TTC549 (cell line): ENCODE results near the gene NDUFB10.

Experiments
- FAIRE-seq: peaks from 2 replicates; lab custom pipeline; 2012; peaks lifted over from hg19 to GRCh38; lab: Jason Lieb, UNC

NDUFB10 gene

DNA sequence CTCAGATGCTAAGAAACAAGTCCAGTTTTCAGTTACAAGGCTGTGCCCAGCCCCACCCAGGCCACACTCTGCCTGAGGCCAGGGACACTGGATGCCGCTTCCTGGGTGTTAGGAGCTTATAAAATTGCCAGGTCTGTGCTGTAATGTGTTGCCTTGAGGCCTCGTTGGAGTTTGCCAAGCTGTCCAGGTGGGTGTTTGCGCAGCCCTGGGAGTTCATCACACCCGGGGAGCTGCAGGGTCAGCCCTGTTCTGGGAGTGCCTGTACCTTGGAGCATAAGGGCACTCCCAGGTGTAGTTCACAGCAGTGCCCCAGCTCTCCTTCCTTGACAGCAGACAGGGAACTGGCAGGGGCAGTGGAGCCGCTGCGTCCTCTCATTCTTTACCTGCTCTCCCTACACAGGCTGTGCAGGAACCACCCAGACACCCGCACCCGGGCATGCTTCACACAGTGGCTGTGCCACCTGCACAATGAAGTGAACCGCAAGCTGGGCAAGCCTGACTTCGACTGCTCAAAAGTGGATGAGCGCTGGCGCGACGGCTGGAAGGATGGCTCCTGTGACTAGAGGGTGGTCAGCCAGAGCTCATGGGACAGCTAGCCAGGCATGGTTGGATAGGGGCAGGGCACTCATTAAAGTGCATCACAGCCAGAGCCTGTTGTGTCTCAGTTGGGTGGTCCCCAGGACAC is 26.3 kb downstream of the NDUFB10 start:
- no peak for FAIRE-seq

DNA sequence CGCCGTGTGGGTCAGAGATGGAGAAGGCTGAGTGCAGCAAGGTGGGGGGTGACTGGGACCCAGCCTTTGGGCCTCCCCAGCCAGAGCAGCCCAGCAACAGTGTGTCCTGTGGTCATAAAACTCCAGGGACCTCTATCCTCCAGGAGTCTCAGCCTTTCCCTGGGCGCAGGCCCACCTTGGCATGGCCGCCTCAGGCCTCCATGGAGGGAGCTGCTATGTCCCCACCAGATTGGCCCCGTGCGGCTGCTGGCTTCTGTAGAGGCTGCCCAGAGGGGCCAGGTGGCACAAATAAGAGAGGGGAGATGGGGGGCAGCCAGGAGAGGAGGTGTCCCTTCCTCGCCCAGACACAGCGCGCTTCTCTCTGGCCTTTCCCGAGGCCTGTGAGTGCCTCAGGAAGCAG is 27.9 kb downstream of the NDUFB10 start:
- no peak for FAIRE-seq

DNA sequence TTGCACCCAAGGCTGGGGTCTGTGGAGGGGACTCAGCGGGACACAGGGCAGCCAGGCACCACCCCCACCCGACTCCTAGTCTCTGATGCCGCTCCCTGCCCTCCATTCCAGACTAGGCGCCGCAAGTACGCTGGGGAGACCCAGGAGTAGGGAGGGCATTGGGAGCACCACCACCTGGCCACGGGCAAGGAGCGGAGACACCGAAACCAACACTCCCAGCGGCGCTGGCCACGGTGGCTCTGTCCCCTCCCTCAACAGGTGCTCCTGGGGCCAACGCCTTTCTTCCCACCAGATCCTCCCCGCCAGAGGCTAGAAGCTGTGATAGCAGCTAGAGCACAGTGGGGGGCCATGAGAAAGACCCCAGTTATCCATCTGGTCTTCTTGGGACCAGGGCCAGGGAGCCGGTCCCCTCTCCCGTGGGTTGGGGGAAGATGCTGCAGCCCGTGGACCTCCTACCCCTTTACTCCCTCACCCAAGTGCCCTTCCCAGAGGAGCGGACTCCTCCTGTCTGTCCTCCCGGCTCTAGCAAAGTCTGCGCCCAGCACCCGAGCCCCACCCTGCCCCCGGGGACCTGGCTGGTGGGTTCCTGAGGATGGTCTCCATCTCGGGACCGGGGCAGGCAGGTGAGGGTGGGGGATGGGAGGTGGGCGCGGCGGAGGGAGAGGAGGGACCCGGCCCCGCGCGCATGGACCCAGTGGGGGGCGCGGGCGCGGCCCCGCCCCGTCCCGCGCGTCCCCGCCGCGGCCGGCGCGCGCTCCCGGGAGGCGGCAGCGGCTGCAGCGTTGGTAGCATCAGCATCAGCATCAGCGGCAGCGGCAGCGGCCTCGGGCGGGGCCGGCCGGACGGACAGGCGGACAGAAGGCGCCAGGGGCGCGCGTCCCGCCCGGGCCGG is 30.1 kb downstream of the NDUFB10 start, which contains the start of gene SYNGR3:
Gene SYNGR3, plus strand, starts transcription at position 762 of the 892 bp plus-strand sequence. CDS start 133 bp downstream, outside the sequence.
- no peak for FAIRE-seq

DNA sequence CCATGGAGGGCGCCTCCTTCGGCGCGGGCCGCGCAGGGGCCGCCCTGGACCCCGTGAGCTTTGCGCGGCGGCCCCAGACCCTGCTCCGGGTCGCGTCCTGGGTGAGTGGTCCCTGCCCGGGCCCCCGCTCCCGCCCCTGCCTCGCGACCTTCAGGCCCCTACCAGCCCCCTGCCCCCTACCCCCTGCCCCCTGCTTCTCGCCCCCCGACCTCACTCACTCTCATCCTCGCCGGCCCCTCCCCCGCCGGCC is 30.7 kb downstream of the NDUFB10 start:
- no peak for FAIRE-seq

DNA sequence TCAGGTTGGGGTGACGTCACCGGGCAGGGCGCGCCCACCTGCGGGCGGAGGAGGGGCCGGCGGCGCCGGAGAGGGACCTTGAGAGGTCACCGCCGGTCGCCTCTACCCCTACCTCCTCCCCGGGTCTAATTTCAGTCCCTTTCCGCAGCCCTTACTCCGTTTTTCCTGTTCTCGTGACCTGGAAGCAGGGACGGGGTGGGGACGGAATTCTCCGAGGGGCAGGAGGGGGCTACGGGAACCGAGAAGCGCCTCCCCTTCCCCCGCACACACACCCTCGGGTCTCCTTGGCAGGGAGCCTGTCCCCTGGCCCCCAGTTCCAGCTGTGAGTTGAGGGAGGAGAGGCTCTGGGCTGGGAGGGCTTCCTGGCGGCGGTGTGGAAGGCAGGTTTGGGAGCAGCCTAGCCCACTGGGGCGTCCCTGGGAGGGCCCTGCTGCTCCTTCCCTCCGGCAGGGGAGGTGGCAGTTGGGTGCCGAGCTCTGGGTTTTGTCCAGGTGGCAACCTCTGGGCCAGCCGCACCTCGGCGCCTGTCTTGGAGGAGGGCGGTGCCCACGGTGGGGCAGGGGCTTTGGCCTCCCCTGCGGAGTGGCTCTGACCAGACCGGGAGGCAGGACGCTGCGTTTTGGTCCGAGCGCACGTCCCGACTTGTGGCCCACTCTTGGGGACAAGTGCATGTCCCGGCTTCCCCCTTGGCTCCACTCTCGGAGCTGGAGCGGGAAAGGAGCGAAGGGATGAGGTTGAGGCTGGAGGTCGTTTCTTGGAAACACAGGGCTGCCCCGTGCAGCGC is 31.2 kb downstream of the NDUFB10 start:
- no peak for FAIRE-seq

DNA sequence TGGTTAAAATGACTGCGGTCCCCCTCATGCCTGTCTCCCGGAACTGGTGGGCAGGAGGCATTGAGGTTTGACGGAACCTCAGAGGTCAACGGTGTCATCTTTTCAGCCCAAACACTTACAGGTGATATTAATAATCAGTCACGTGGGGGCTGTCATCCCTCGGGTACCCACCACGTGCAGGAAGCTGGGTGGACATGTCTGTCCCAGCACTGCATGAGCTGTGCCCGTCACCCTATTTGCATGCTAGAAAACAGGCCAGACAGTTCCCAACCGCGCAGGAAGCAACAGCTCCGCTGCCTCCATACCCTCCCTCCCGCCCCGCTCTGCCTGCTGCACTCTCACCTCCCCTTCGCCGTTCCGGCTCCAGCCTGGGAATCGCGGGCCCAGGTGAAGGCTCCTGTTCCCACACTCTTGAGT is 31.8 kb downstream of the NDUFB10 start:
- no peak for FAIRE-seq

DNA sequence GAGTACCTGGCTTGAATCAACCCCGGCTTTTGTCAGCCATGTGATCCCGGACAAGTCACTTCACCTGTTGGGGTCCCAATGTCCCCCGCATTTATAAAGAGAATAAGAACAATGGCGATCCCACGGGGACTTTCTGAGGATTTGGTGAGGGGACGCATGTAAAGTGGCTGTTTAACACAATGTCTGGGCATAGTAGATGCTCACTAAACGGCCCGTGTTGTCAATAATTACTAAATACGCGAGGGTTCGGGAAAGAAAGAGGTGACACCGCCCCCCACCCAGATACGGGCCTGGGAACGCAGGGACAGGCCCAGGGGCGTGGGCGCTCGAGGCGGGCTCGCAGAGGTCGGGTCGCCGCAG is 32.2 kb downstream of the NDUFB10 start:
- FAIRE-seq = no peak

DNA sequence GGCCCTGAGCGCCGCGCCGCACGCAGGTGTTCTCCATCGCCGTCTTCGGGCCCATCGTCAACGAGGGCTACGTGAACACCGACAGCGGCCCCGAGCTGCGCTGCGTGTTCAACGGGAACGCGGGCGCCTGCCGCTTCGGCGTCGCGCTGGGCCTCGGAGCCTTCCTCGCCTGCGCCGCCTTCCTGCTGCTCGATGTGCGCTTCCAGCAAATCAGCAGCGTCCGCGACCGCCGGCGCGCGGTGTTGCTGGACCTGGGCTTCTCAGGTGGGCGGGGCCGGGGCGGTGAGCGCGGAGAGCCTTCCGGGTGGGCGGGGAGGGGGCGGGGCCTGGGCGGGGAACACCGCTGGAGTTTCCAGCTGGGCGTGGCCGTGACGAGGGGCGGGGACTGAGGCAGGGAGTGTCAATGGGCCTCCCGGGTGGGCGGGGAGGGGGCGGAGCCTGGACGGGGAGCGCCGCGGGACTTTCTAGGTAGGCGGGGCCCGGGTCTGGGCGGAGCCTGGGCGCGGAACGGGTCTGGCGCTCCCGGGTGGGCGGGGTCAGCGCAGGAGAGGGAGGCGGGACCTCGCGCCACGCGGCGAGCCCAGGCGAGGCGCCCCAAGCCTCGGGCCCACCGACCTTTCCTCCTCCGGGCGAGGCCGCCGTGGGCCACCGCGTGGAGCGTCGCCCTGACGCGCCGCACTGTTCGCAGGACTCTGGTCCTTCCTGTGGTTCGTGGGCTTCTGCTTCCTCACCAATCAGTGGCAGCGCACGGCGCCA is 32.8 kb downstream of the NDUFB10 start:
- no peak for FAIRE-seq

DNA sequence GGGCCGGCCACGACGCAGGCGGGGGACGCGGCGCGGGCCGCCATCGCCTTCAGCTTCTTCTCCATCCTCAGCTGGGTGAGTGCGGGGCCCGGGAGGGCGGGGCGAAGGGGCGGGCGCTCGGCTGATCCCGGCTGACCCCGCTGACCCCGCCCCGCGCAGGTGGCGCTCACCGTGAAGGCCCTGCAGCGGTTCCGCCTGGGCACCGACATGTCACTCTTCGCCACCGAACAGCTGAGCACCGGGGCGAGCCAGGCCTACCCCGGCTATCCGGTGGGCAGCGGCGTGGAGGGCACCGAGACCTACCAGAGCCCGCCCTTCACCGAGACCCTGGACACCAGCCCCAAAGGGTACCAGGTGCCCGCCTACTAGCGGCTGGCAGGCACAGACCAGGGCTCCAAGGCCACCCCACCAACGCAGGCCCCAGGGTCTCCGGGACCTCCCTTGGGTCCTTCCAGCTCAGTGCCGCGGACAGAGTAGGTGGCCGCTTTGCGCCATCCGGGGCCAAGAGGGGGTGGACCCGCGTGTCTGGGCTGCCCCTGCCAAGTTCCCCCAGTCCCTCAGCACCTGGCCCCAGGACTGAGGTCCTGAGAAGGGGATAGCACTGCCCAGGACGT is 33.5 kb downstream of the NDUFB10 start:
- no peak for FAIRE-seq

DNA sequence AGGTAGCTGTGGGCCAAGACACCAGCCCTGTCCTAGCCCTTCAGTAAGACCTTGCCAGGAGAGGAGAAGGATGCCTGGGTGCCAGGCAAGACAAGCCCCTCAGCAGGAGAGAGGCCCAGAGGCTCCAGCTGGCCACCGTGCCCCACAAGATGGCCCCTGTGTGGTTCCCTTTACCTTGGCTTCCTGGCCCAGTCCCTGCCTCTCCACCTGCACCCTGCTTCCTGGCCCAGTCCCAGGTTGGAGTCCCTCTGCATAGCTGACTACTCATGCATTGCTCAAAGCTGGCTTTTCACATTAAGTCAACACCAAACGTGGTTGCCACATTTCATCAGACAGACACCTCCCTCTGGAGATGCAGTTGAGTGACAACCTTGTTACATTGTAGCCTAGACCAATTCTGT is 34.4 kb downstream of the NDUFB10 start:
- no peak for FAIRE-seq

DNA sequence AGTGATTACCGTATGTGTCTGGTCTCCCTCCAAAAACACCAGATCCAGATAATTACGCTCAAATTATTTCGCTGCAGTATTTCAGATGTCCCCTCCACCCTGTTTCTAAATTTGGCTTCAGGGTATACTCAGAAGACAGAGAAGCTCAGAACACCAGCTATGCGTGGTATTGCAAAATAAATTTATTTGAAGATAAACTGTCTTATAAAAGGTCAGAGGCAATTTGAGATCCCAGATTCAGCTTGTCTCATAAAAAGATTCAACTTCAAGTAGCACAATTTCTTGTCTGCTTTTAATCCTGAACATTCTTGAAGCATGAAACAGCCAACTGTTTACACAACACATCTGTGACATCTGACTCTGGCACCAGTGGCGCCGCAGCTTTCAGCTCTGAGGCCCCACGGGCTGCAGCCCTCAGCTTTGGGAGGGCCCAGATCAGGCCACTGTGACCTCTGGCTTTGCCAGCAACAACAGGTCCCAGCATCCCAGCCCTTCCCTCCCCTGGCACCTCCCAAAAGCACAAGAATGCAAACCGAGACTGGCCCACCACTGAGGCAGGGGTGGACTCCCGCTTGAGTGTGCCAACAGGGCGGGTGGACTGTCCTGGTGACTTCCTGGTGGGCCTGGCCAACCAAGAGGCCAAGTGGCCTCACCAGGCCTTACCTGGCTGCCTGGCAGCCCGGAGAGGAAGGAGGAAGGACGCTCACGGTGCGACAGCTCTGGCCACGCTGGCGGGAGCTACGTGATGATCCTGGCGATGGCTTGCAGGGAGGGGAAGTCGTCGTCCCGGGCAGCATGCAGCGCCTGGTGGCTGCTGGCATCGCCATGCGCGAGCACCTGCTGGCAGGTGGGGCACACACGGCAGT is 38.4 kb downstream of the NDUFB10 start:
- no peak for FAIRE-seq

DNA sequence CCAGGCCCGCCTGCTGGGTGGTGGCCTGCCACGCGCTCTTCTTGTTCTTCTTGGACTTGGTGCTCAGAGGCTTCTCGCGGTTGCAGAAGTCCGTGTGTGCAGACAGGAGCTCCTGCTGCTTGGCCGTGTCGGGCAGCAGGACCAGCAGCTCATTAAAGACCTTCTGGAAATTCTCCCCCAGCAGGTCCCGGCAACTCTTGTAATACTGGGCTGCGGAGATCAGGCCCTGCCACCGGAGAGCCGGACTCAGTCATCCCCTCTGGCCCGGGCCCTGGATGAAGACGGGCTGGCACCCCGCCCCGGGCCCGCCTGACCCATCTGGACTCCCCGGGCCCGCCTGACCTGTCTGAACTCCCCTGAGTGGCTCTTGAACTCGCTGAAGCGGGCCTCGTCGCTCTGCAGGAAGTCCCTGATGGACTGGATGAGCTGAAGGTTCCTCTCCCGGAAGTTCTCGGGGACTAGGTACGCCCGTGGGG is 39.1 kb downstream of the NDUFB10 start:
- no peak for FAIRE-seq

DNA sequence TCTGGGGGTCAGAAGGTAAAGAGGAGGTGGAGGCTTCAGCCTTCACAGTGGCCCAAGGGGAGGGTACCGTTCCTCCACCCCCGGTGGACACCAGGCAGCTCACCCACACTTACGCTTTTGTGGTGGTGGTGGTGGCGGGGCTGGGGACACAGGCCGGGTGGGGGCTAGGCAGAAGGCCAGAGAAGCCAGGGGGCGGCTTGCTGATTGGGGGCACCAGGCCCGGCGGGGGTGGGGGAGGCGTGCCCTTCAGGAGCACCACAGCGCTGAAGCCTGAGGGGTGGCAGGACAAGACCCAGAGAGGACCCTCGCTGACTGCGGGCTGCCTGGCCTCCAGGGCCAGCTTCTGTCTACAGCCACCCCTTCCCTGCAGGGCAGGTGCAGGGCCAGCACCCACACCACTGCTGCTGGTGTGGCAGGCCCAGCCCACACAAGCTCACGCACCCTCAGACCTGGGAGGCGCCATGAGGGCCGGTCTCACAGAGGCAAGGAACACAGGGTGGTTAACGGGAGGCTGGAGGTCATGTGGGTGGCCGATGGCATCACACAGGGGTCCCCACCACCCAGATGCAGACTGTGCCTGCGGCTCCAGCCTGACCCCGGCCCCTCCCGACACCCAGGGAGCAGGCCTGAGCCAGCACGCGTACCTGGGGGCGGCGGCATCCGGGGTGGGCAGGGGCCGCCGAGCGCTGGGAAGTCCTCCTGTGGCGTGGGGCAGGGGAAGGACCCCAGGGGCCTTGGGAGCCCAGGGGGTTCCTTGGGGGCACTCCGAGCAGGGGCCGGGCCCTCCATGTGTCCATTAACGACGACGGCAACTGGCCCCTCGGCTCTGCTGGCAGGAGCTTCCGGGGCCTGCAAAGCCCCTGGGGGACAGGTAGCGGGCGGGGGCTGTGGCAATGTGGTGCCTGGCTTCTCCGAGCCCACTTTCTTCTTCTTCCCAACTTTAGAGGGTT is 39.8 kb downstream of the NDUFB10 start:
- no peak for FAIRE-seq

DNA sequence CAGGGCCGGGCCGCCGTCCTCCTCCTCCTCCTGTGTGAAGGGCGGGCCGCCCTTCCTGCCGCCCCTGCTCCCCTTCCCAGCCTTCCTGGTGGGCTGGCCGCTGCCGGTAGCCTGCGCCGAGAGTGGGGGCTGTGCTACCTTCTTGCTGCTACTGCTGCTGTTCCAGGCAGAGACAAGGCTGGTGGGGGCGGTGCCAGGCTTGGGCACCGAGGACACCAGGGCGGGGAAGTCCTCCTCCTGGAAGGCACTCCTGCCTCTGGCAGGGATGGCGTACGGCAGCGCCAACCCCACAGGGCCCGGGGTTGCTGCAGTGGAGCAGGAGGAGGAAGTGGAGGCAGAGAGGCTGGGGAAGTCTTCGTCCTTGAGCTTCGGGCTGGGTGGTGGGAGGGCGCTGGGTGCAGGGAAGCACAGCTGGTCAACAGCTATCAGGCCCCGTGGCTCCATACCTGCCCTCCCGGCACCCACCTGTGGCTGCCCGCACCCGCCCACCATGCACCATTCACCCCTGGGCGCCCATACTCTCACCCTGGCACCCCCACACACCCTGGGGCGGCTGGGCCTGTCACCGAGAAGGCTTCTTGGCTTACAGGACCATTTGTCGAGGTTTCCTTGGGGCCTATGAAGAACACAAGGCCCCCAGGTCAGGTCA is 40.7 kb downstream of the NDUFB10 start:
- FAIRE-seq = no peak

DNA sequence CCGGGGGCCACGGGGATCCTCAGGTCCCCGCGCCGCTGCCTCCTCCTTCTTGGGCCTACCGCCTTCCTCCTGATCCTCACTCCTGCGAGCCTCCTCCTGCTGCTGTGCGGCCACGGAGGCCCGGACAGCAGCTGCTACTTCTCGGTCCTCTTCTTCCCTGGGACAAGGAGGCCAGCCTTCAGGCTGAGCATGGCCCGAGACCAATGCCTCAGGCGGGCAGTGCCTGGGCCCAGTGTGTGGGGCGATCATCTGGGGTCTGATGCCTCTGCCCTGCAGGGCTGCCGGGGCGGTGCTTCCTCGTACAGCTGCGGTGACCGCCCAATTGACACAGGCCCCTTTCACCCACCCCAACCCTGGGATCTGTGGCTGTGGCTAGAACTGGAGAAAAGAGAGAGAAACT is 41.7 kb downstream of the NDUFB10 start:
- no peak for FAIRE-seq

DNA sequence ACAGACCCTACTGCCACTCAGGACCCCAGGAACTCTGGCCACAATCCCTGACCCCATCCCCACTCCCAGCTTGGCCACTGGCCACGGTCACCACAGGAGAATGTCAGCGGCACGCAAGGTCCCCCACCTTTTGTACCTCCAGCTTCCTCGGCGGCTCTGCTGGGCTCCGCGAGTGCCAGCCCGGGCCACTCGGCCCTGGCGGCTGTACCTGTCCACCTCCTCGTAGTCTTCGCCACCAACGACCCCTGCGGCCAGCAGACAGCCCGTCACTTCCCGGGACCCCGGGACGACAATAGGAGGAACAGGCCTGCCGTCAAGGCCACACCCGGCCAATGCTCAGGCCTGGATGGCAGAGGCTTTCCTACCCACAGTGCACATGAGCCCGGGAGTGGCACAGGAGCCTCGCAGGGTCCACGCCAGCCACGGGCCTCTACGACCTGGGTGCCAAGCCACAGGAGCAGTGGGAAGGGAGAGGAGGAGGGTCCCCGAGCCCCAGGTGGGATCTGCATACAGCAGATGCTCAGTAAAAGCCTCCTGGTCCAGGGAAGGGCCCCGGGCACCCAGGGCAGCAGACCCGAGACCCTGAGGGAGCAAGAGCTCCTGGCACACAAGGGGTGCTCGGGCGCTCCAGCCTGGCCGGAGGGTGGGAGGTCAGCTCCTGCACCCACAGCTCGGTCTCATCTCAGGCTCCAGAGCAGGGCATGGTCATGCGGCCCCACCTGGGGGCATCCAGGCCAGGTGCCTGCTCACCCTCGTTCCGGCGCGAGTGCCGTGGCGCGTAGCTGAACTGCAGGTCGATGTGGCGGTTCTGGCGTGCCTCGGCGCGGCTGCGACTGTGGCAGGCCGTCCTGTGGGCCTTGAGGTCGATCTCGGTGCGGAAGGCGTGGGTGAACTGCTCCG is 42.4 kb downstream of the NDUFB10 start:
- FAIRE-seq = no peak

DNA sequence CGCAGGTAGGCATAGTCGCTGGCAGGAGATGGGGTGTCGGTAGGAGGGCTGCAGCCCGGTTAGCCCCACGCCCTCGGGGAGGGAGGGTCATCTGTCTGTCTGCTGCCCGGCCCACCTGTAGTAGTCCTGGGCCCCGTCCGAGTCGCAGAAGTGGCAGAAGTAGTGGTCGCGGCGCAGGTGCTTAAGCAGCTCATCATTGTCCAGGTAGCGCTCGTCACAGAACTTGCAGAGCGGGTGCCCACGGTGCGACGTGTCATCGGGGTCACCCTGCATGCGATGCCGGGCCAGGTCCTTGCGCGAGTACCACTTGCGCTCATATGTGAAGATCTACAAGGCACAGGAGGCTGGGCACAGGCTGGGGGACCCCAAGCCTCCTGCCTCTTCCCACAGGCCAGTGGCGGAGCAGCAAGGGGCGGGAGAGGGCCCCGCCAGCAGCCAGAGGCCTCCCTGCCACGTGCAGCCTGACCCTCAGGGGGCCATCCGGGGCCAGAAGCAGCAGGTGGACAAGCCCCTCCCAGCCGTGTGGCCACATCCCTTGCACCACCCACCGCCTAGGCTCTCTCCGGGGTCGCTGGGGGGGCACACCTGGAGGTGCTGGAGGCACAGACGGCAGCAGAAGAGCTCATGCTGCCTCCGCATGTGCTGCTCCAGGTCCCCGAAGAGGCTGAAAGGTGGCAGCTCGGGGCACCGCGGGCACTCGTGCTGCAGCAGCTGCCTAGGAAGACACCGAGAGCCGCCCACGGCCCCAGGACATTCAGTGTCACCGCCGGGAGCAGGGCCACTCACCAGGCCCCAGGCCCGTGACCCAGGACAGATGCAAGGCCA is 43.3 kb downstream of the NDUFB10 start:
- no peak for FAIRE-seq
